Lower leg skin (tissue), 4 donors: Measurements from ENCODE around the gene CA10. TPM values are rescaled to one million over a fixed set of nuclear protein-coding genes. Genes with fewer than 3 reads are reported as not detected.

ENCODE experiments used
- DNase-seq, 2 donors: peaks; one replicate each; pipeline ENCODE4 v3.0.0-alpha.2; 2019; ENCODE audit warnings: low spot score in 2 of 2
- H3K4me3 ChIP-seq: fragments of 200-600 bp; sonication (generic); 2 replicates; pipeline ENCODE4 v1.5.1; 2017; ENCODE audit warnings: mild to moderate bottlenecking, low read depth; ENCODE audit not compliant: poor library complexity, severe bottlenecking
- POLR2A ChIP-seq, 2 donors: fragments of 450-650 bp; IDR thresholded peaks; one replicate each; pipeline ENCODE4 v1.6.1; 2016 to 2017; ENCODE audit warnings: antibody characterized with exemption in 2 of 2, mild to moderate bottlenecking in 1 of 2, moderate library complexity in 1 of 2
- WGBS, 2 donors: methylation state at CpG; one replicate each; pipeline ENCODE4 v1.1.5; 2018; 5-methylcytosine and 5-hydroxymethylcytosine counted together
- intact Hi-C: fragments of 100-400 bp; cut with DNase I; formaldehyde crosslinking; loops from one replicate; pipeline ENCODE4 v1.15.0; 2023; ENCODE audit warnings: low total_unique reads
- total RNA-seq, 4 donors: library from RNA; depleted of rRNA; stranded (reverse); fragments of >200 nt; gene quantifications; one replicate each; pipeline ENCODE4 v1.1.0, GENCODE V29; 2016
- TF ChIP-seq, protein P1 (sequence below), 3 donors: fragments of 450-650 bp; IDR thresholded peaks; one replicate each; pipeline ENCODE4 v1.5.1; 2016; ENCODE audit warnings: antibody characterized with exemption in 3 of 3, mild to moderate bottlenecking in 3 of 3, moderate library complexity in 2 of 3

The CA10 gene
- total RNA-seq, 4 donors from 2014 or later = not detected

DNA sequence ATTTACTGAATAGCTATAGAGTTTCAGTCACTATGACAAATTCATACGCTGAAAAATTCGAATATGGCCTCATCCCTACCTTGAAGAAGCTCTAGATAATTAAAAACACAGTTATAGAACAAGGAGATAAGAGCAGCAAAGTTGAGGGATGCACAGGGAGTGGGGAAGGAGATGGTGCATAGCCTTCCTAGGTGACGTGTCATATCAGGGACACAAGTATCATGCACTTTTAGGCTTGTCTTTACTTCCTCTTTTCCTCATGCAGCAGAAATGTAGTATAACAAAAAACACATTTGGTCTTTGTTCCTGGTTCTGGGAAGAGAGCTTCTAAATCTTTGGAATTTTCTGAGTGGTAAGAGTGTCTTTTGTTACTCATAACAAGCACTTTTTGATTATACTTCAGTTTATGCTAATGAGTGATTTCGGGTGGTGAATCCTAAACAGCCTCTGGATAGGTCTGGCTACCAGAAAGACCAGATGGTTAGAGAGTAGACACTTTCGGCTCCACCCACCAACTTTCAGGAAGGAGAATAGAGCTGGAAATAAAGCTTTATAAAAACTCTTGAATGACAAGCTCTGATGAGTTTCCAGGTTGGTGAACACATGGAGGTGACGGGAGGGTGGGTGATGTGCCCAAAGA lies 556.8 kb downstream of the CA10 start:
- no peak overlapping the region for H3K4me3 ChIP-seq
- DNase-seq = no peak
- no peak for TF ChIP-seq POLR2A (IDR thresholded peaks at IDR 0.05)
- TF ChIP-seq, protein P1, sequence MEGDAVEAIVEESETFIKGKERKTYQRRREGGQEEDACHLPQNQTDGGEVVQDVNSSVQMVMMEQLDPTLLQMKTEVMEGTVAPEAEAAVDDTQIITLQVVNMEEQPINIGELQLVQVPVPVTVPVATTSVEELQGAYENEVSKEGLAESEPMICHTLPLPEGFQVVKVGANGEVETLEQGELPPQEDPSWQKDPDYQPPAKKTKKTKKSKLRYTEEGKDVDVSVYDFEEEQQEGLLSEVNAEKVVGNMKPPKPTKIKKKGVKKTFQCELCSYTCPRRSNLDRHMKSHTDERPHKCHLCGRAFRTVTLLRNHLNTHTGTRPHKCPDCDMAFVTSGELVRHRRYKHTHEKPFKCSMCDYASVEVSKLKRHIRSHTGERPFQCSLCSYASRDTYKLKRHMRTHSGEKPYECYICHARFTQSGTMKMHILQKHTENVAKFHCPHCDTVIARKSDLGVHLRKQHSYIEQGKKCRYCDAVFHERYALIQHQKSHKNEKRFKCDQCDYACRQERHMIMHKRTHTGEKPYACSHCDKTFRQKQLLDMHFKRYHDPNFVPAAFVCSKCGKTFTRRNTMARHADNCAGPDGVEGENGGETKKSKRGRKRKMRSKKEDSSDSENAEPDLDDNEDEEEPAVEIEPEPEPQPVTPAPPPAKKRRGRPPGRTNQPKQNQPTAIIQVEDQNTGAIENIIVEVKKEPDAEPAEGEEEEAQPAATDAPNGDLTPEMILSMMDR (IDR thresholded peaks at IDR 0.05) = no peak
- WGBS, 2 donors = 59 to 62% methylated on average over 6 of the region's 6 CpGs
- intact Hi-C loops = no loop called here

DNA sequence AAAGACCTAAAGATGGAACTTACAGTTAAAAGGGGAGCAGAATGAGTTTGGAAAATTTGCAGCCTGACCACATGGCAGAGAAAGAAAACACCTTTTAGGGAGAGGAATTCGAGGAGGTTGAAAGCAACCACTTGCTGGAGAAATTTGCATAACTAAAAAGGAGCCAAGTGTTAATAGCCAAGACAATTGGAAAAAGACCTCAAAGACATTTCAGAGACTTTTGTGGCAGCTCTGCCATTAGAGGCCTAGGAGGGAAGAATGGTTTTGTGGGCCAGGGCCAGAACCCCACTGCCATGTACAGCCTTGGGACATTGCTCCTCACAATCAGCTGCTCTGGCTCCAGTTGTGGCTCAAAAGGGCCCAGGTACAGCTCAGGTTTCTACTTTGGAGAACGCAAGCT lies 559.7 kb downstream of the CA10 start:
- intact Hi-C loops = no loop called here
- DNase-seq = no peak
- H3K4me3 ChIP-seq = no peak overlapping the region
- TF ChIP-seq, protein P1 (IDR thresholded peaks at IDR 0.05) = no peak
- TF ChIP-seq POLR2A (IDR thresholded peaks at IDR 0.05) = no peak
- 57 to 67% methylated on average over 2 of the region's 2 CpGs for WGBS, 2 donors

DNA sequence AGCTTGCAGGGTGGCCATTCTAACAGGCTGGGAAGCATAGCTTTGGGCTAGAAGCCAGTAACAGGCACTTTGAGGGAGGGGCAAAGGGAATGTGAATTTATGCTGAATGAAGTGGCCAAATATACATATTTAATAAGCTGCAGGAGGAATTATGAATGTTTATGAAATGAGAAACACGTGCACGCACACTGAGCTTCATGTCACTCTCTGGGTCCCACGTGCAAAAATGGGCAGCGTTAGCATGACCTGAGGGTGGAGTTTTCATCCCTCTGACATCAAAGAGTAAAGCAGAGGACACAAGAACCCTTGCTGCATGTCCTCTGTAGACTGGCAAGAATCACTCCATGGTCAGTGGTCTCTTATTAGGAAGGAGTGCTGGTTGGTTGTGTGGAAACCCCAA lies 561.2 kb downstream of the CA10 start:
- H3K4me3 ChIP-seq = no peak overlapping the region
- WGBS, 2 donors = 73 to 91% methylated on average over 4 of the region's 4 CpGs
- TF ChIP-seq POLR2A (IDR thresholded peaks at IDR 0.05) = no peak
- TF ChIP-seq, protein P1 (IDR thresholded peaks at IDR 0.05) = no peak
- intact Hi-C loops = no loop called here
- no peak for DNase-seq

DNA sequence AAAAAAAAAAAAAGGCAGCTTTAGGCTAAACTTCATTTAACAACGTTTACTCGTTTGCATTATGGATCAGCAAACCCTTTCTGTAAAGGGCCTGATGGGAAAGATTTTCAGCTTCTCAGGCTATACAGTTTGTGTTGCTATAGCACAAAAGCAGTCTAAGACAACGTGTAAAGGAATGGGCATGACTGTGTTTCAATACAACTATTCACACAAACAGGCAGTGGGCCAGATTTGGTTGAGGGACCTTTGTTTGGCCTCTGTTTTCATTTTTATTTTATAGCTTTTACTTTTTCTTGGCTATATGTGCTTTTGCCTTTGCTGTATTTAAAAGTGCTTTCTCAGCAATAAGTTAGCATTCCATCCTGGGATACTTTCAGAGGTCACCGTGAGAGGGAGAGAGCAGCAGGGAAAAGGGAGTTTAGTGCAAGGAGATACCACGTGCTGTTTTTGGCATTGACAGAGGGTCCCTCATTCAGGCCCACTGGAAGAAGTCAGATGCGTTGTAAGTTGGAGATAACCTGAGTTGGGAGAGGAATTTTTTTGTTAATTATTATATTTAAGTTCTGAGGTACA lies 562.6 kb downstream of the CA10 start:
- intact Hi-C loops = no loop called here
- no peak for DNase-seq
- no peak for TF ChIP-seq POLR2A (IDR thresholded peaks at IDR 0.05)

DNA sequence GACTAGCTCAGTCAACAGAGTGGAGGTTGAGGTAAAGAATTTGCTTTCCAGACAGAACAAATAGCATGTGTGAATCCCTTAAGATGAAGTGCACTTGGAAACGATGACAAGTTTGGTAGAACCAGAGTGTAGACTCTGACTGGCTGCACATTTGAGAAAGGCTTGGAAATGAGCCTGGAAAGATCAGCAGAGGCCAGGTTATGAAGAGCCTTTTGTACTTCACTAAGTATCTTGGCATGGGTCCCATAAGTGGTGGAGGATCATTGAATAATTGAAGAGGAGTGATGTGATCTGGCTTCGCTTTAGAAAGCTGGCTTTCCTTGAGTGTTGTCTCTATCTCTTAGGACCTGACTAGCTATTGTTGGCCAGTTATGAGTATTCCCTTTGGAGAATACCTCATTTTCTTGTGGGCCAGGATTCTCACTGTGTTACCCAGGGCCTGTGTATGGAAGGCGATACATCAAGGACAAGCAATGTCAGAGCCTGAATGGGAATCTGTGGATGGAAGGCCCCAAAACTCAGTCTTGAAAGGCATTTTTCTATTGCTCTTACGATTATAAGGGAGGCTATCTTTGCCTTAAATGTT lies 568.4 kb downstream of the CA10 start:
- H3K4me3 ChIP-seq = no peak overlapping the region
- no peak for TF ChIP-seq POLR2A (IDR thresholded peaks at IDR 0.05)
- intact Hi-C loops = no loop called here
- DNase-seq = no peak
- 54 to 68% methylated on average over 4 of the region's 4 CpGs for WGBS, 2 donors

More for the DNA sequence above, 562.6 kb downstream of the CA10 start:
- WGBS, 2 donors = 59 to 63% methylated on average over 6 of the region's 6 CpGs
- no peak overlapping the region for H3K4me3 ChIP-seq

DNA sequence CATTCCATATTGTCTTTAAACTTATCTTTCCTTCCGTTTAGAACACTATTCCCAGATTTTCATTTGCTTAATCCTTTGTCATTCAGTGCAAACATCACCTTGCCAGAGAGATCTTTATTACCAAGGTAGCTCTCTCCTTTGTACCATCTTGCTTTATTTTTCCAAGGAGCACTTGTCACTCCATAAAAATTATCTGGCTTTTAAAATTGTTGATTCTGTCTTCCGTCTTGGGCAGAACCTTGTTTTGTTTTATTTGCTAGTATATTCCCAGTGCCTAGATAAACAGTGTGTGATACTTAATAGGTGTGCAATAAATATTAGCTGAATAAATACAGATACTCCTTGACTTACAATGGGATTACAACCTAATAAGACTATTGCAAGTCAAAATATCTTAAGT lies 570.5 kb downstream of the CA10 start:
- H3K4me3 ChIP-seq = no peak overlapping the region
- WGBS, 2 donors = 82 to 86% methylated on average over 2 of the region's 2 CpGs
- intact Hi-C loops = no loop called here
- no peak for DNase-seq
- no peak for TF ChIP-seq POLR2A (IDR thresholded peaks at IDR 0.05)
- TF ChIP-seq, protein P1 (IDR thresholded peaks at IDR 0.05) = no peak
